ENCODE data around the gene PGBD2.
"Not testable (repeated sequence)": the region's sequence is repeated elsewhere in the genome, so short reads cannot be mapped to it uniquely, and the experiment has no call there.

The PGBD2 gene

GRCh38 chr1:248886237-248886895 is 19.7 kb upstream of the PGBD2 start:
- no peak for DNase-seq (ENCODE audit: low spot score)

- not testable (repeated sequence) for DNase-seq (ENCODE audit: low spot score)
Observed at GRCh38 chr1:248889914-248890243, 16.2 kb upstream of the PGBD2 start.

GRCh38 chr1:248890549-248891498 is 15.2 kb upstream of the PGBD2 start:
- no peak for DNase-seq (ENCODE audit: low spot score)

GRCh38 chr1:248891758-248892157 is 14.3 kb upstream of the PGBD2 start:
- DNase-seq (ENCODE audit: low spot score): no peak

GRCh38 chr1:248892590-248892989 is 13.4 kb upstream of the PGBD2 start:
- DNase-seq (ENCODE audit: low spot score): no peak

- DNase-seq (ENCODE audit: low spot score): no peak
Observed at GRCh38 chr1:248894837-248895236, 11.2 kb upstream of the PGBD2 start.

GRCh38 chr1:248897412-248898337 is 8.4 kb upstream of the PGBD2 start:
- DNase-seq (ENCODE audit: low spot score): no peak

- no peak for DNase-seq (ENCODE audit: low spot score)
Observed at GRCh38 chr1:248900637-248901036, 5.4 kb upstream of the PGBD2 start.

- no peak for DNase-seq (ENCODE audit: low spot score)
Observed at GRCh38 chr1:248901578-248901977, 4.5 kb upstream of the PGBD2 start.

- no peak for DNase-seq (ENCODE audit: low spot score)
Observed at GRCh38 chr1:248904437-248905216, 1.4 kb upstream of the PGBD2 start.

- DNase-seq (ENCODE audit: low spot score): no peak
Observed at GRCh38 chr1:248905662-248906008, 400 bp upstream of the PGBD2 start.

- no peak for DNase-seq (ENCODE audit: low spot score)
Observed at GRCh38 chr1:248906753-248907661, 972 bp downstream of the PGBD2 start.

- DNase-seq (ENCODE audit: low spot score): no peak
Observed at GRCh38 chr1:248910761-248911160, 4.7 kb downstream of the PGBD2 start.

- DNase-seq (ENCODE audit: low spot score): no peak
Observed at GRCh38 chr1:248913933-248914332, 7.9 kb downstream of the PGBD2 start.

- no peak for DNase-seq (ENCODE audit: low spot score)
Observed at GRCh38 chr1:248914796-248915381, 8.9 kb downstream of the PGBD2 start.

GRCh38 chr1:248918131-248918530 is 12.1 kb downstream of the PGBD2 start:
- no peak for DNase-seq (ENCODE audit: low spot score)

- no peak for DNase-seq (ENCODE audit: low spot score)
Observed at GRCh38 chr1:248923352-248924338, 17.6 kb downstream of the PGBD2 start.

GRCh38 chr1:248924696-248925532 is 18.9 kb downstream of the PGBD2 start:
- DNase-seq (ENCODE audit: low spot score): peak; percentile 41
